NCI-H226 (cell line): Measurements from ENCODE around the gene SCN1A.
"Not testable (repeated sequence)": the region's sequence is repeated elsewhere in the genome, so short reads cannot be mapped to it uniquely, and the experiment has no call there.

Experiments used
- DNase-seq: peaks from one replicate; pipeline ENCODE4 v3.0.0-alpha.2; 2015

SCN1A gene

GRCh38 chr2:166074011-166074410, 53.8 kb downstream of the SCN1A start:
- DNase-seq: no peak

- no peak for DNase-seq
Observed at GRCh38 chr2:166070231-166070630, 57.6 kb downstream of the SCN1A start.

- DNase-seq: no peak
Observed at GRCh38 chr2:166068981-166069380, 58.8 kb downstream of the SCN1A start.

DNA sequence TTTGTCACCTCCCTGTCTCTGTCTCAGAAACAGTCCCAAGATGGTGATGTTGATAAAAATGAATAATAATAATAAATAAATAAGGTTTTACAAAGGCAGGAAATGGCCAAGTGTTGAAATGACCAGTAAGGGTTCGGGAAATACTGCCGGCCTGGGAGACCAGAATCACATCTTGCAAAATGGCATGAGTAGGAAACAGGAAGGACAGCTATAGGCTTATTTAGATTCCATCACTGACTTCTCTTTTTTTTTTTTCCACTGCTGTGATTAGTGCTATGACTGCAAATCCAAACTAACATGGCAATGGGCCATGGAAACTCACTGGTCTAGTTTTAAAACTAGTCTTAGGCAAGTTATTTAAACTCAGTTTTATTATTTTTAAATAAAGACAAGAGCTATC, 60.6 kb downstream of the SCN1A start:
- DNase-seq: no peak

DNA sequence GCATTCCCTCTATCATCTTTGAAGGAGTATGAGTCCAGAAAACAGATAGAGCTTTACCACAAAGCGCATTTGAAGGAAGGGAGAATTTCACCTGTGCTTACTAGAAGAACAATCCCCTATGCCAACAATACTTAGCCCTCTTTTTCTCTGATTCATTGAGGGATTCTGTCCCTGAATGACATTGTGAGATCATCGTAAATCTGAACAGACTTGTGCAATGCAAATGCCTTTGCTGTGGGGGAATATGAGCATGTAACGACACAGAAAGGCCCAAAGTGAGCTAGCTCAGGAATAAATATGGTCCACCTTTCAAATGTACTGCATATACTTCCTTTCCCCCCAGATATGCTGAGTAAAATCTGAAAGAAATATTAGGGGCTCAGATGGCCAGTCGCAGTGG, 67.6 kb downstream of the SCN1A start:
- DNase-seq: no peak

DNA sequence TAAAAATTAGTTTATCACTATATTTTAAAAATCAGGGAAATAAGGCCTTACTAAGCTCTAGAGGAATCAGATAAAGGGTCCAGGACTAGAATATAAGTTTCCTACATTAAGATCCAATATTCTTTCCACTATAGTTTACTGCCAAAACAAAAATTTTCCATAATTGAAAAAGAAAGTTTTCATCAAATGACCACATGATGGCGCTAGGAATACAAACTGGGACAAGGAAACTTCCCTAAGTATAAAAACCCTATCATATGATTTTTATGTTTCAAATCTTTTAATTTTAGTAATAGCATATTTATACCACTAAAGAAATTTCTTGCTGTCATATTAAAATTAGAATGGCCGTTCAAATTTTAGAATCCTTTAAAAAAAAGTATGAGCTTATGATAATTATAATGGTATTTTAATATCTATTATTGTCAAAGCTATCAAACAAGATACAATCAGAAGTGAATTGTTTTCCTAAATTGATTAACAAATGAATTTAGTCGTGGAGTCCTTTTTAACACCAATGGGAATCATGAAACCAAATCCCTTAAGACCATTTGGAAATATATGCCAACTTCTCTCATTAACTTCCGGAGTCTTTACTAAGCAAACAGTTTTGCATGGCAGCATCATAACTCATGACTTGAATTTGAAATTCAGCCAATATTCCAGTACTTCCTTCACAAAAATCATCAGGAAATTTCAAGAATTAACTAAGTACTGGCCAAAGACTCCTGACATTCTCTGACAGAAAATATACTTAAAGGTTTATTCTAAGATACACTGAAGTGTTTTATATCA, 70.3 kb downstream of the SCN1A start:
- peak; percentile 13 for DNase-seq

- DNase-seq: no peak
Observed at GRCh38 chr2:166044853-166045483, 82.9 kb downstream of the SCN1A start.

DNA sequence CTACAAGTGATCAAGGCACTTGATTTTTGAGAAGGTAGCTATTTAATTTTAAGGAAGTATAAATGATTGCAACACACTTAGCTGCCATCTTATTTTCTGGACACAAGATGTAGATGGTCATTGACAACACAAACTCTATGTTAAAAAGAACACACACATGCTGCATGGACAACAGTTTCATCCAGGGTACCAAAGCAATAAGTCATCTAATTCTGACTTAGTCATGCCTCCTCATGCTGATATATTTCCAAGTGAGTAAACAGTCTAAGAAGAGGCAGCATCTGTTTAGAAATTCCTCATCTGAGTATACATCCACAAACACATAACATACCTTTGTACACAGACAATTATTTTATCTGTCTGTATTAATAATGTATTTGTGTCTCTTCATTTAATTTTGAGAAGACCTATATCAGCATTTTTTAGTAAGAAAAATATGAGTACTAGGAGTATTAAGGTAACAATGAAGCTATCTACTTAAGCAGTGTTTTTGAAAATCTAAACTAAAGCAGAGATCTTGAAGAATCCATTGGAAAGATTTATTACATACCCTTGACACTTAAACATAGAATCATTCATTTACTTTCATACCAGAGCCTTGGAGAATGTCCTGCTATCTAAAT, 84.9 kb downstream of the SCN1A start:
- no peak for DNase-seq

- DNase-seq: no peak
Observed at GRCh38 chr2:166042356-166042755, 85.5 kb downstream of the SCN1A start.

DNA sequence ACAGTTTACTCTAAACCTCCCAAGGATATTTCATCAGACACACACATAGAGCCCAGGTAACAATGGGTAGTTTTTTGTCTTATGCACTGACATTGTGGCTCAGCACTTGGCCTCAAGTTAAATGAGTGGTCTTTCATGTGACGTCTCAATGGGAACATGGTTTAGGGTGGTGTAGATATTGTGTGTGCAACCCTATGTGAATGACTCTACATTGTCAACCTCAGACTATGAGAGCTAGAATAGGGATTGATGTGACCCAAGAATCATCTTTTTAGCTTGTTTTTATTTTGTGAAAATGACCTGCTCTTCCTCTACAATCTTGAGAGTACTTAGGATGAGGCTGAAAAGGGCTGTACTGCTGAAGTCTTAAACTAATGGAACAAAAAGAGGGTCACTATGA, 86.2 kb downstream of the SCN1A start:
- no peak for DNase-seq

DNA sequence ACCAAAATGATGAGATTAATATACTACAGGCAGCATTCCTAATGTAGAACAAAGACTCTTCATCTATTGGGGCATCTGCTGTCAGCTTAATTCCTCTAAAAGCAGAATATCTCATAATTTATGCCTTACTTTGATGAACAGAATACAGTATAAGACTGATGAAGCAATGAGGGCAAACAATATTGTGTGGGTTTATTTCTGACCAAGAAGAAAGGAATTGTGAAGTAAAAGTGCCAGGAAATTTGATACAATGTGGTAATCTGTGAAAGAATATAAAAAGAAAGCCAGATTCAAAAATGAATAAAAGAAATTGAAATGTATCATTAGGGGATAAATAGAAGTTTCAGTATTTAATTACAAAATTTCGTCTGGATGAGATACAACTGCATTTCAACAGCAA, 95.5 kb downstream of the SCN1A start:
- no peak for DNase-seq

GRCh38 chr2:166031054-166031453, 96.8 kb downstream of the SCN1A start:
- DNase-seq: peak; percentile 53

DNA sequence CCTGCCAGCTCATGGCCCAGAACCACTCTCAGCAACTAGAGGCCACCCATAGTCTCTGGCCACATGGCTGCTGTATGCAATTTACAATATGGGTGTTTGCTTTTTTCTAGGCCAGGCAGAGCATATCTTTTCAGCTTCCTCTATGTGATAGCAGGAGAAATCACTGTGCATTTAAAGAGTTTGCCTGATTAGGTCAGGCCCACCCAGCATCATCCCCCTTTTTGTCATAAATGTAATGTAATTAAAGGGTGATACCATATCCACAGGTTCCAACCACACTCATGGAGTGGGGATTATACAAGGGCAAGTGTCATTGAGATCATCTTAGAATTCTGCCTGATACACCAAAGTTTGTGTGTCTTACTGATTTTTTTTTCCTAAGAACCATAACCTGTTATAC, 102.5 kb downstream of the SCN1A start:
- DNase-seq: no peak

DNA sequence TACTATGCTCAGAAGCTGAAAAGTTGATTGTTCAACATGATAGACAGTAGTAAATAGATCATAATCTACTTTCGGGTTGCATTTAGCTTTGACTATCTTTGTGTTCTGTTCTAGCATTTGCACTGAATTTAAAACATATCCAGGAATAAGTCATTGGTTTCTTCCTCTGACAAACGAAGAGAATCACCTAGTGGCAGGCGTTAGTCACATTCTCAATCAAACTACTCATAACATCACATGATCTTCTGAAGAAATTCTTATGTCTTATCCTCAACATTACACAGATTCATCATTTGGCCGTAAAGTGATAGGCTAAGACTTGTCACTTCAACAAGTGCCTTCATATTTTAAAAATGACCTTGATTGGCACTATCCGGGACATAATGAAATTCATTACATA, 110.6 kb downstream of the SCN1A start:
- DNase-seq: no peak

DNA sequence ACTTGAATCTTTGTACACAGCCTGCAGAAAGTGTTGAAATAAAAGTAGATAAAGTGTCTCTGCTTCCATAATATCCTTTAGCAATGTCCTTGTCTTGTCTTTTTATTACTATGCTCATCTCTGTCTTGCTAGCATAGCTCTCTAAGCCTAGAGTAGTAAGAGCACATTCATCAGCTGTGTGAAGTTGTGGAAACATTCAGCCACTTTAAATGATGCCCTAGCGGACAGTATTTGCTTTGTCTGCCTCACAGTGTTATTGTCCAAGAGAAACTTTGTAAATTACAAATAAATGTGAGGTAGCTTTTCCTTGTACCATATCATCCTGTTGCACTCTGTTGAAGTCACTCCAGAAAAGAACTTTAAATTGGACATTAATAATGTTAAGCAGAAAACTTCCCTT, 113.9 kb downstream of the SCN1A start:
- DNase-seq: no peak

GRCh38 chr2:166011660-166012059, 116.2 kb downstream of the SCN1A start:
- DNase-seq: no peak

DNA sequence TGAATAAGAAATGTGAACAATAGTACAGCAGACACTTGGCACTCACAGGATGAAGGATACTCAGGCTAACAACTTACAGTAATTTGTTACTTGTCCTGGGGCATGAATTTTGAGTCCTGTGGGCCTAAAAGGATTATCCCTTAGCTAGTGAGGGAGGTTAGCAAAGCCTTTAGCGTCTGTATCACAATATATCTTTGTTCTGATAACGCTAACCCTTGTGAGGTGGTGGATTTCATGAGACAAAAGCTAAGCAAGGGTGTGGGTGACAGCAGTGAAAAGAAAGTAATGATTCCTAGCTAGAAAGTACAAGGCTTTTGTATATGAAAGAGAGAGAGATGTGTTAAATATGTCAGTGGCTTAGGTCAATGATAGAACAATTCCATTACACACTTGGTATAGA, 127.4 kb downstream of the SCN1A start:
- DNase-seq: no peak

DNA sequence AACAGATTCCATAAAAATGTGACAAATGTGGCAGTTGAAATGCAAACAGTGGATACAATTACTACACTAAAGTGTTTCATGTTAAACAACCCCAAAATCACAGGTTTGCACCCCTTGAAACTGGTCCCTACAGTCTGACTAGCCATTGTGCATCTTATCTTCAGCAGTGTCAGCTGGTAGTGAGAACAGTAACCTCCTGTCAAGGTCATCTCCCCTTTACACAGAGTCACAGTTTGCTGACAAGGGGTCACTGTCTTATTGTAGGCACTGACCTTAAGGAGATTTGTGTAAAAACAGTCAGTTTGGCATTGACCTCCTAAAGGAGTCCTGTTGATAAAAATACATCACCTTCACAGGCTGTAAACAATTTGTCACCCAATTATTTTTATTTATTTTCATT, 137.0 kb downstream of the SCN1A start:
- no peak for DNase-seq

DNA sequence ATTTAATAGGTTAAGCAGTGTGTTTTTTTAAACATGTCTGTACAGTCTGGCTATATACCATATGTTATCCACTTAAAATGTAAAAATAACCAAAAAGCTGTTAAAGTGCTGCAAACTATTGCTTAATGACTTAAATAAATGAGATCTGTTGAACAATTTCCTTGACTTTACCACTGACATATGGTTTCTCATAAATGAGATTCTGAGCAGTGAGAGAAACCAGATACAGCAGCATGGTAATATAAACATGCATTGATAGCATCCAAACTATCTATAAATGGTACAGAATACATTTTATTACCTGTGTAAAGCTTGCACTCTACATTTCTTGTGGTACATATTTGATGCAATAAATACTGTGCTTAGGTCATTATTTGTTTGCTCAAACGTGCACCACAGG, 138.0 kb downstream of the SCN1A start:
- DNase-seq: no peak

- DNase-seq: no peak
Observed at GRCh38 chr2:165985120-165985519, 142.7 kb downstream of the SCN1A start.

- DNase-seq: not testable (repeated sequence)
Observed at GRCh38 chr2:165972161-165972560, 155.7 kb downstream of the SCN1A start.

GRCh38 chr2:165970663-165971062, 157.2 kb downstream of the SCN1A start:
- DNase-seq: no peak

DNA sequence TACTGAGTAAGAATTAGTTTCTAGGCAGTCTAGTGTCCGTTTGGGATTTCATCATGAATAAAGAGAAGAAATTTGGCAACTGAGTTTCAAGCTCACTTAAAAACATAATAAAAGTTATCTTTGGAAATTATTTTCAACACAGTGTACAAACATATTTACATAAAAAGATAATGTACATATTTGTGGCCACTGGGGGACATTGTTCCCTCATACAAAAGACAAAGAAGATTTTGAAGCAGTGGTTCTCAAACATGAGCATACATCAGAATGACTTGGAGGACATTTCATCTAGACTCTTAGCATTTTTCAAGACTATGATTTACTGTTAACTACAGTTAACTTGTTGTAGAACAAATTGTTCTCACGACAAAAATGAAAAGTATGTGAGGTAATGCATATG, 158.6 kb downstream of the SCN1A start:
- DNase-seq: no peak

- no peak for DNase-seq
Observed at GRCh38 chr2:165967746-165968145, 160.1 kb downstream of the SCN1A start.
